GM11168 (cell line): ENCODE results near the gene FOXF1.

ENCODE experiments used
- in situ Hi-C: fragments of 300-500 bp; cut with MboI; formaldehyde crosslinking; loops from one replicate; pipeline ENCODE4 v1.12.0; 2022; ENCODE audit warnings: low sequenced_read_pairs; ENCODE audit not compliant: unreplicated experiment

Gene FOXF1

GRCh38 chr16:86503830-86504229, 6.5 kb upstream of the FOXF1 start:
- in situ Hi-C loops = no loop called here

- in situ Hi-C loops = no loop called here
Measured at GRCh38 chr16:86504315-86505184, 5.8 kb upstream of the FOXF1 start.

GRCh38 chr16:86505185-86505898, 5.0 kb upstream of the FOXF1 start:
- in situ Hi-C loops = no loop called here

- in situ Hi-C loops = no loop called here
Measured at GRCh38 chr16:86505899-86506864, 4.1 kb upstream of the FOXF1 start.

GRCh38 chr16:86507173-86508027, 2.9 kb upstream of the FOXF1 start:
- in situ Hi-C loops = no loop called here

- in situ Hi-C loops = no loop called here
Measured at GRCh38 chr16:86508028-86508946, 2.0 kb upstream of the FOXF1 start.

- in situ Hi-C loops = no loop called here
Measured at GRCh38 chr16:86508947-86509758, 1.2 kb upstream of the FOXF1 start.

- in situ Hi-C loops = loop anchor here (10.0 kb wide), 2 partner anchors 165 to 435 kb away; no protein-coding TSS in a partner anchor
Measured at GRCh38 chr16:86509759-86510464, 415 bp upstream of the FOXF1 start.

- in situ Hi-C loops = loop anchor here (10.0 kb wide), 2 partner anchors 167 to 437 kb away; no protein-coding TSS in a partner anchor
Measured at GRCh38 chr16:86511317-86512161, 1.2 kb downstream of the FOXF1 start.

- in situ Hi-C loops = loop anchor here (10.0 kb wide), 2 partner anchors 168 to 438 kb away; no protein-coding TSS in a partner anchor
Measured at GRCh38 chr16:86512301-86512859, 2.1 kb downstream of the FOXF1 start.

GRCh38 chr16:86512860-86513470, 2.6 kb downstream of the FOXF1 start:
- in situ Hi-C loops = loop anchor here (10.0 kb wide), 2 partner anchors 168 to 438 kb away; no protein-coding TSS in a partner anchor

GRCh38 chr16:86513471-86514277, 3.3 kb downstream of the FOXF1 start:
- in situ Hi-C loops = loop anchor here (10.0 kb wide), 2 partner anchors 169 to 439 kb away; no protein-coding TSS in a partner anchor

GRCh38 chr16:86514481-86515376, 4.4 kb downstream of the FOXF1 start:
- in situ Hi-C loops = loop anchor here (10.0 kb wide), 2 partner anchors 170 to 440 kb away; no protein-coding TSS in a partner anchor
